Right lung (tissue), 5 donors: ENCODE data around the gene UQCRHL. TPM values are rescaled to one million over a fixed set of nuclear protein-coding genes. Genes with fewer than 3 reads are reported as not detected.

Source experiments
- DNase-seq, 2 donors: peaks; one replicate each; pipeline ENCODE4 v3.0.0-alpha.2; 2013
- polyA plus RNA-seq, 5 donors: library from polyadenylated mRNA; unstranded; fragments of 120-200 nt; gene quantifications; one replicate each; pipeline versions ENCODE4 v1.2.1 to v1.2.3, GENCODE V29; 2013; ENCODE audit warnings: inconsistent platforms in 1 of 5, low replicate concordance in 1 of 5; ENCODE audit not compliant: insufficient read length in 5 of 5, insufficient read depth in 1 of 5

Gene UQCRHL
- polyA plus RNA-seq, 5 donors, result 1.8 to 2.9 (median 2.8) TPM

DNA sequence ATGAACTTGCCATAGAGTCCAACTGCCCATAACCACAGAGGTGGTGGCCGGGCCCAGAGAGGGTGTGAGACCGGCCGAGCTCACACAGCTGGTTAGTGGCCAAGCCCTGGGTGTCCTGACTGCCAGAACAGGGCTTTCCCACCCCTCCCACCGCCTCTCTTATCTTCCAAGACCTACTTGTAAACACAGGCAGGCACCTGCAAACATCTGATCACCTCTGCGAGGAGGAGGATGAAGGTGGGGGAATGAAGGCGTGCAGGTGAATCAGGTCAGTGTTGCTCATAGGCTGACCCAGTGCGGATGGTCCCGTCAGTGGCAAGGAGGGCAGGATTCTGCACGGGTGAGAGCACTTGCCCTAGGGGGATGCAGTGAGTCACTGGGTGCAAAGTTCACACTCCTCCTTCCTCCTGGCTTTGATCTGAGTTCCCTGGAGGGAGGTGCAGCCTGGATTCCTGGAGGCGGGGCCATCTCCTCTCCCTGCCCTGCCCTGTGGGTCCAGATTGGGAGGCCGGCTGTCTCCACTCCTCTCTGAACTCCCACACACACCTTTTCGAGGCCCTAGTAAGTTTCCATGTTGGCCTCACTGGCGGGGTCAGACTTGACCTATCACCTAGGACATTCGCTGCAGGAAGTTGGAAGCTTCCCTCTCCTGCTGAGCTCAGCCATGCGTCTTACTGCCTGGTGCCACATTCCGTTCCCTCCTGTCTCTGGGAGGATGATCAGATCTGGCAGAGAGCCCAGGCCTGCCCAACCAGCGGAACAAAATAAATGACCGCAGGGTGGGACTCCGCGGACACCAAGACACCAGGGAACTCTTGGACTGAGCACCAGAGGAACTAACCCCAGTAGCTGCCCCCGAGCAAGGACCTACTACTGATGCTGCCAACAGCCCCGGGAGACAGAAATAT, 7.3 kb downstream of the UQCRHL start:
- no peak for DNase-seq

DNA sequence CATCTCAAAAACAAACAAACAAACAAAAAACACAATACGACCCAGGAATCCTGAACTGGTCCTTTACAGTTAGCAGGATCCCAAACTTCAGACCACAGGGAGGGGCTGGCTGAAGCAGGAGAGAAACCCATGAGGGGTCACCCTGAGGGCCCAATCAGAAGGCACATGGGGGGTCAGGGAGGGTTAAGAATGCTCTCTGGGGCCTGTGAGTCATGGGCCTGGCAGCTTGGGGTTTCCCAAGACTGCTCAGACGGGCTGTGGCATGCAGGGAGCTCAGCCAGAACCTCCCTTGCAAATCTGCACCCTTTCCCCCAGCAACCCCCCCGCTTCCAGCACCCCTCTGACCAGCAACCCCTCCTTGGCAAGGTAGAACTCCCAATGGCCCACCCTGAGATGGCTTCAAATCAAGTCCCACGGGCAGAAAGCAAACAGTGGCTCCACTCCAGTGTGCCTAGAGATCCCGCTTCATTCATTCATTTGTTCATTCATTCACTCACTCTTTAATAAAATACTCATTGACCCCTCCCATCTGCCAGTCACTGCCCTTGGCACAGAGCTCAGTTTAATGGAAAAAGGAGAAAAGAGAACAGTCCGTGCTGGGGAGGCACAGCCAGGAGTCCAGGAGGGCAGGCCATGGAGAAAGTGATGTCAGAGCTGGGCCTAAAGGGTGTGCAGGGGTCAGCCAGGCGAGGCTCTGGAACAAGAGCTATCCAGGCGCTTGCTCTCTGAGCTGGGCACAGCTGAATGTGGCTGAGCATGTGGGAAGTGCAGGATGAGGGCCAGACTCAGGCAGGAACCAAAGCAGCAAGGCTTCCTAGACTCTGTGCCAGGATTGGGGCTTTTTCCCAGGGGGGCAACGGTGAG, 8.2 kb downstream of the UQCRHL start:
- no peak for DNase-seq

DNA sequence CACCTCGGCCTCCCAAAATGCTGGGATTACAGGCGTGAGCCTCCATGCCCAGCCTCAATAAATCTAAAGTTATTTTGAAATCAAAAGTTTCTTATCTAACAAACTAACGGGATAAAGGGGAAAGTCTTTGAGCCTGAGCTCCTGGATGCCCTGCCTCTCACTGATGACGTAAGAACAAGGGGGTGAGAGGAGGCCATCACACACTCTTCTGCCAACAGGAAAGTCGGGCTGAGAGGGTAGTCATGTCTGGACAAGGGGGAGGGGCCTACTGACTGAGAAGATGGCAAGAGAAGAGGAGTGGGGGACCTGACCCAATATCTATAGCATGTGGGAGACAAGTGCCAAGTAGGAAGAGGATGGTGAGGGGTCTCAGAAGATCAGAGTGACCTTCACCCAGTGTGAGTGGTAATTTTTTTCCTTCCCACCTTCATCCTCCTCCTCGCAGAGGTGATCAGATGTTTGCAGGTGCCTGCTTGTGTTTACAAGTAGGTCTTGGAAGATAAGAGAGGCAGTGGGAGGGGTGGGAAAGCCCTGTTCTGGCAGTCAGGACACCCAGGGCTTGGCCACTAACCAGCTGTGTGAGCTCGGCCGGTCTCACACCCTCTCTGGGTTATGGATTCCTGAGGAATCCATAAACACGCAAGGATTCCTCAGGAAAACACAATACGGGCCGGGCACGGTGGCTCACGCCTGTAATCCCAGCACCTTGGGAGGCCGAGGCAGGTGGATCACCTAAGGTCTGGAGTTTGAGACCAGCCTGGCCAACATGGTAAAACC, 9.6 kb downstream of the UQCRHL start:
- DNase-seq, result no peak

DNA sequence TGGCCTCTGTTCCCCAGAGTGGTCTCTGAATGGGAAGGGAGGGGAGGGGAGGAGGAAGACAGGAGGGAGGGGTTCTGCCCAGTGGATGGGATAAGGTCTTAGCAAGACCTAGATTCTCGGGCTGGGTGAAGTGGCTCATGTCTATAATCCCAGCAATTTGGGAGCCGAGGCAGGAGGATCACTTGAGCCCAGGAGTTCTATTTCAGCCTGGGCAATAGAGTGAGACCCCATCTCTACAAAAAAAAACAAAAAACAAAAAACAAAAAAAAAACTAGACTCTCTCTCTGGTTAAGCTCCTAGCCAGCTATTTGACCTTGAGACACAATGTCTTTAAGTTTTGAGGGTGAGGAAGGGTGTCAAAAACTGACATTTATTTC, 11.4 kb downstream of the UQCRHL start:
- DNase-seq, result no peak

DNA sequence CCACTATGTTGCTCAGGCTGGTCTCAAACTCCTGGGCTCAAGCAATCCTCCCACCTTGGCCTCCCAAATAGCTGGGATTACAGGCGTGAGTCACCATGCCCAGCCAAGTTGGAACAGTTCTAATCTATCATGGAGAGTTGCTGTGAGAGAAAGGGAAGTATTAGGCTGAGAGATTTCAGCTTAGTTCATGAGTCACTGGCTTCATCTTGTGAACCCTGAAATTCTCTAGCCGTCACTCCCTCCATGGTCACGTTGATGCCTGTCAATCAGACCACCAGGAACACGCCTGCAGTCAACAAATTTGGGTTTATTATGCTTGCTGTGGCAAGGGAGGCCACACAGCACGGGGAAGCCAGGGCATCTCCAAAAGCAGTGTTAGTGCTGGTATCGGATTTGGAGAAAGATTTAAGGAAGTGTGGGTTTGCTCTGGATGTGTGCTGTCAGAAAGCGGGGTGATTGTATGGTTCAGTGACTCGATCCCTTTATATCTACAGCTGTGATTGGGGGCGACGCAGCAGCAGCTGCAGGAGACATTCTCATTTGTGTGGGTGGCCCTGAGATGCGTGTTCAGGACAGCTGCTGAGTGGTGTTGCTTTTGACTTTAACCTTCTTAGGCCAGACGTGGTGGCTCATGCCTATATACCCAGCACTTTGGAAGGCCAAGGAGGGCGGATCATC, 18.7 kb downstream of the UQCRHL start:
- DNase-seq, result no peak

DNA sequence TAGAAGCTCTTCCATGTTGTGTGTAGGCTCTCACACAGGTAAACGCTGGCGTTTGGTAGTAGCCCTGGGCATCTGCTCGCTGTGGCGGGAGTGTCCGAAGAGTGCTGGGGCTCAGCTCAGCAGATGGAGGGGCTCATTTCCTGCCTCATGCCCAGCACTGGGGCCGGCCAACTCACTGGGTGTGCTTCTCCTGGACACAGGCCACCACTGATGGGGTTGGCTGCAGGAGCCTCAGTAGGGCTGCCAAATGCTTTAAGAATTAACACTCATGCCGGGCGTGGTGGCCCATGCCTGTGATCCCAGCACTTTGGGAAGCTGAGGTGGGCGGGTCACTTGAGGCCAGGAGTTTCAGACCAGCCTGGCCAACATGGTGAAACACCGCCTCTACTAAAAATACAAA, 20.9 kb downstream of the UQCRHL start:
- DNase-seq, result no peak

DNA sequence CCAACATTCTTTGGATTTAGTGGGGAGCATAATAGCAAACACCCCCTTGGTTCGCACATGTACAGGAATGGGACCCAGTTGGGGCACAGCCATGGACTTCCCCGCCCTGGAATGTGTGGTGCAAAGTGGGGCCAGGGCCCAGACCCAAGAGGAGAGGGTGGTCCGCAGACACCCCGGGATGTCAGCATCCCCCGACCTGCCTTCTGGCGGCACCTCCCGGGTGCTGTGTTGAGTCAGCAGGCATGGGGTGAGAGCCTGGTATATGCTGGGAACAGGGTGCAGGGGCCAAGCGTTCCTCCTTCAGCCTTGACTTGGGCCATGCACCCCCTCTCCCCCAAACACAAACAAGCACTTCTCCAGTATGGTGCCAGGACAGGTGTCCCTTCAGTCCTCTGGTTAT, 21.8 kb downstream of the UQCRHL start:
- DNase-seq, result no peak

DNA sequence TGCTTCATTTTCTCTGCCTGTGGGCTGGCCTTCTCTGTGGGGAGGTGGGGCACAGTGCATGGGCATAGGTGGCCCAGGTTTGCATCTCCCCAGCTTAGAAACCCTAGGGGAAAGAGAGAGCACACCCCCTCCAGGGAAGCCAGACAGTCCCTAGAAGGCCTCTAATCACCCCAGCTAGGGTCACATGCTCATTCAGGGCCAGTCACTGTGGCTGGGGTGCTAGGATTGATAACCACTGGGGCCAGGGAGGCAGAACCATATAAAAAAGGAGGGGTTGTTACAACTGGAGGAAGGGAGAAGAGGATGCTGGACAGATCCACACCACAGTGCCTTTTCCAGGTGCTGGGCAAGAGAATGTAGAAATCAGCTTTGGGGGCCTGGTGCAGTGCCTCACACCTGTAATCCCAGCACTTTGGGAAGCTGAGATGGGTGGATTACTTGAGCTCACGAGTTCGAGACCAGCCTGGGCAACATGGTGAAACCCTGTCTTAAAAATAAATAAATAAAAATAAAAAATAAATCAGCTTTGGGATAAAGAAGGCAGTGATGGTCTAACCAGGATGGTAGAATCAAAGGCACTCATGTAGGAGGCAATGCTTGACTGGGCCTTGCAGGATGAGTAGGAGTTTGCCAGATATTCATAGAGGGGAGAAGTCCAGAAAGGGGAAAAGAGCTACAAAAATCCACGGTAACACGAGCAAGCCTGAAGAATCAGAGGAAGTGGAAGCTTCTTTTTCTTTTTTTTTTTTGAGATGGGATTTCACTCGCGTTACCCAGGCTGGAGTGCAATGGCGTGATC, 29.3 kb downstream of the UQCRHL start:
- DNase-seq, result no peak

DNA sequence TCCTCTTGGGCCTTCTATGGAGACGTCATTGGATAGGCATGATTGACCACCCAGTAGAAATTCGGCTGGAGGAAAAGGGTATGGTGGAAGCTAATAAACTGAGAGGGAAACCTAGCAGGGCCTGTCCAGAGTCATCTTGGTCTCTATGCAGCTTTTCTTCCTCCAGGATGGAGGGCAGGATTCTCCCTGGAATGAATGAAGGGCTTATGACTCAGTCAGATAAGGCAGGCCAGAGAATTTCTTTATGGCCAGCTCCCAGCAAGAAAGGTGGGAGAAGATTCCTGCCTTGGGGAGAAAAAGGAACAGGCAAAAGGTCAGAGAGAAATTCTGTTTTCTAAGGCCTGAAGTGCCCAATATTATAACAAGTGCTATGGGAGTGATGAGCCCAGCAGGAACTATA, 31.7 kb downstream of the UQCRHL start:
- no peak for DNase-seq

DNA sequence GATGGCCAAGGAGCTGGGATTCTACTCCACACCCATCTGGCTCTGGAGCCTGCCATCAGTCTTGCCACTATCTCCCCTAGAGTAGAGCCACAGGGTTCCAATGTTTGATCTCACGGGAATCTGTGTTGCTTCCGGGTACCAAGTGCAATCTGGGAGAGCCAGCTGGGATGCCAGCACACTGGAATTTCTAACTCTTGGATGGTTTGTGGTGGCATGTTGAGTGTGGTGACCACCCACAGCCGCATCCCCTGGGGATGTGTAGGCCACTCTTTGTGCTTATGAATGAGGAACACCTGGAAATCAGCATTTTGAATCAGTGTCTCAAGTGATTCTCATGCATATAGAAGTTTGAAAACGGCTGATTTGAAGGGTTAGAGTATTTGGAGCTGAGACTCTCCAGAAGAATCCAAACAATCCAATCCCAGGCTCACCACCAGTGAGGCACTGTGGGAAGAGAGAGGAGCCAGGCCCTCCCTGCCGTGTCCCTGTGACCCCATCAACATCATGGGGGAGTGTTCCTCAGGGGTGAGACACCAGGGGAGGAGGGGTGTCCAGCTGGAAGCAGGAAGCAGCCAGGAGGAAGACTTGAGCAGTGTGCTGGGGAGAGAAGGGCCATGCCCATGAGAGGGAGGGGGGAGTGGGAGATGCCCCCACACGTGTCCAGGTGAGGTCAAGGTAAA, 35.5 kb downstream of the UQCRHL start:
- DNase-seq, result no peak

DNA sequence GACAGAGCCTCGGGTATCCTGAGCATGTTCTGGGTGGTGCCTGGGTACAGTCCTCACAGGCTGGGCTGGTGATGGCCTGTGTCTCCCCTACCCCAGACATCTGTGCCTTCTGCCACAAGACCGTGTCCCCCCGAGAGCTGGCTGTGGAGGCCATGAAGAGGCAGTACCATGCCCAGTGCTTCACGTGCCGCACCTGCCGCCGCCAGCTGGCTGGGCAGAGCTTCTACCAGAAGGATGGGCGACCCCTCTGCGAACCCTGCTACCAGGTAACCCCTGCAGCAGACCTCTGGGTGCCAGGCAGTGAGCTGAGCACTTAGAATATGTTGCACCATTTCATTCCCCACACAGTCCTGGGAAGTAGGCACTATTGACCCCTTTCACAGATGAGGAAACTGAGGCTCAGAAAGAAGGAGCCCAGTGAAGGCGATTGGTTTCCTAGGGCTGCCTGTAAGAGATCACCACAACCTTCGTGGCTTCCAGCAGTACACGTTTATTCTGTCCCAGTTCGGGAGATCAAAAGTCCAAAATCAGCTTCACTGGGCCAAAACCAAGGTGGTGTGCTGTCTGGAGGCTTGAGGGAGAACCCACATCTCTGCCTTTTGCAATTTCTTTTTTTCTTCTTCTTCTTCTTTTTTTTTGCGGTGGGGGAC, 37.0 kb downstream of the UQCRHL start:
- DNase-seq, result no peak

DNA sequence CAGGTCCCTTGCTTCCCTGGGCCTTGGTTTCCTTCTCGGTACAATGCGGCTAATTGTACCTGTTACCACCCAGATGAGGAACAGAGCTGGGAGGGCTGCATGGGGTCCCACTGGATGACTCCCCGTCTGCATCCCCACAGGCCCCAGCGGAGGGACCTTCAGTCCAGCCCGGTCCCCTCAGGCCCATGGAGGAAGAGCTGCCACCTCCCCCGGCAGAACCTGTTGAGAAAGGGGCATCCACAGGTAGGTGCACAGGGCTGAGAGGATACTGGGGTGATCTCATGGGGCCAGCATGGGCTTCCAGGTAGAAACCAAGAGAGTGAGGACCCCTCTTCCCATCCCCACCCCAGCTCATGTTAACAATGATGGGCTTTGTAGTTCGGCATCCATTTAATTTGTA, 39.1 kb downstream of the UQCRHL start:
- DNase-seq, result no peak

DNA sequence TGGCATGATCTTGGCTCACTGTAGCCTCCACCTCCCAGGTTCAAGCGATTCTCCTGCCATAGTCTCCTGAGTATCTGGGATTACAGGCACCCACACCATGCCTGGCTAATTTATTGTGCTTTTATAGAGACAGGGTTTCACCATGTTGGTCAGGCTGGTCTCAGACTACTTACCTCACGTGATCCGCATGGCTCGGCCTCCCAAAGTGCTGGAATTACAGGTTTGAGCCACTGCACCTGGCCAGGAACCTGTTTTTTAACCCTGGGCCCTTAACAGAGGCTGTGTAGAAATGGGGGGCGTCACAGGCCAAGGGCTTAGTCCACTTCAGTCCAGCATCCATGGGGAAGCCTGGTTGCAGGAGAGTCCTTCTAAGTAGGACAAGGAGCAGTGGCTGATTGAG, 39.5 kb downstream of the UQCRHL start:
- DNase-seq, result no peak

DNA sequence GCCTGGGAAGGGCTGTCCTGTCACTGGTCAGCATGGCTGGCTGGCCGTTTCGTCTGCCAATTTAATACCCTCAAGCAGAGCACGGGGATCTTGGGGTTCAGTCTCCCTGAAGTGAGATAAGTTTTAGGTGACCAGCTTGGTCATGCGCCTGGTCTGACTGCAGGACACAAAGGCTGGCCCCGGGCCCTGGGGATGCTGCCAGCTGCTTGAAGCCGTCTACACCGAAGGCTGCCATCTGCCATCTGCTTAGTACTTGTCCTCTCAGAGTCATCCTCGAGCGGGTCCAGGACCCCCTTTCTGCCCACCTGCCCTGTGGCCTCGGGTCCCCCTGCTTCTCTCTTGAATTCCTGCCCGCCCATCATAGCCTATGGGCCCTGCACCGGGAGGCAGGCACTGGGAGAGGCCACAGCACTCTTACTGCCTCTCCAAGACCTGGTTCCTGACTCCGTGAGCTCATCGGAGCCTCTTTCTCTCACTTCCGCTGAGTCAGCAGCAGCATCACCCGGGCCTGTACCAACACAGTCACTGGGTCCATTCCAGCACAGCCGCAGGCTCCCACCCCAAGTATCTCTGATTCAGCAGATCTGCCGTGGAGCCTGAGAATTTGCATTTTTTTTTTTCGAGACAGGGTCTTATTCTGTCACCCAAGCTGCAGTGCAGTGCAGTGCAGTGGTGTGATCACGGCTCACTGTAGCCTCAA, 41.8 kb downstream of the UQCRHL start:
- DNase-seq, result no peak

DNA sequence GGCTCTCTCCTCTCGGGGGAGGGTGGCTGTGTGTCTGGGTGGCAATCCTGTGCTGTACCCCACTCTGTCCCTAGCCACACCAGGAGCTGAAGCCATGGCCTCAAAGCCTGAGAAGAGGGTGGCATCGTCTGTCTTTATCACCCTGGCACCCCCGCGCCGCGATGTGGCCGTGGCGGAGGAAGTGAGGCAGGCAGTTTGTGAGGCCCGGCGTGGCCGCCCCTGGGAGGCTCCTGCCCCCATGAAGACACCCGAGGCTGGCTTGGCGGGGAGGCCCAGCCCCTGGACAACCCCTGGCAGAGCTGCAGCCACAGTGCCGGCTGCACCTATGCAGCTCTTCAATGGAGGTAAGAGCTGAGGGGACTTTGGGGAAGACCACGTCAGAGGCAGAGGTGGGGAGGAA, 42.6 kb downstream of the UQCRHL start:
- DNase-seq, result no peak

DNA sequence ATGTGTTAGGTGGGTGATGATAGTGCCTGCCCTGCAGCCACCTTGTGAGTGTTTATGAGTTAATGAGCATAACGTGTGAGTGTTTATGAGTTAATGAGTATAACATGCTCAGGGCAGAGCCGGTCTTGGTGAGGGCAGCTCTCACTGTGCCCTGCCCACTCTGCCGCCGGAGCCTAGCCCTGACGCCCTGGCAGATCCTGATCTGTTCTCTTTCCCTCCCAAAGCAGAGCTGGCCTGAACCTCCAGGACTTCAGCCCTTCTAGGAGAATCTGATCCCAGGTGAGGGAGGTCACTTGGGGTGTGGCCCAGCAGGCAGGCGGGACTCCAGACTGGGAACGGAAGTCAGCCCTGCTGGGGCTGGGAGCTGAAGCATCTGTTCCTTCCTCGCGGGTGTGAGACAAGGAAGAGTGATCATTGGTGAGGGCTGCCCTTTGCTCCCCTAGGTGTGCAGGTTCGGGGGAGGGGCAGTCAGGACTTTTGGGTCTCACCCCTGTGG, 43.1 kb downstream of the UQCRHL start:
- DNase-seq, result no peak

DNA sequence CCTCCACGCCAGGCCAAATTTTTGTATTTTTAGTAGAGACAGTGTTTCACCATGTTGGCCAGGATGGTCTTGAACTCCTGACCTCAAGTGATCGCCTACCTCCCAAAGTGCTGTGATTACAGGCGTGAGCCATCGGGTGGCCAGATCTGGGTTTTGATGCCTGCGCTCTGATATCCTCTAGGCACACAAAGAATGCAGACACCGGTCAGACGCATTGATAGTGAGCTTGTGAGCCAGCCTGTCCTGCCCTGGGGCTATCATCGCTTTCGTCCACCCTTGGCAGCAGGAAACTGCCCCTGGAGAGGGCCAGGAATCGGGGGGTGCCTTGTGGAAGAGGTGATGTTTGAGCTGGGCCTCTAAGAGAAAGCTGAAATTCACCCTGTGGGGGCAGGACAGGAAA, 44.9 kb downstream of the UQCRHL start:
- DNase-seq, result no peak

DNA sequence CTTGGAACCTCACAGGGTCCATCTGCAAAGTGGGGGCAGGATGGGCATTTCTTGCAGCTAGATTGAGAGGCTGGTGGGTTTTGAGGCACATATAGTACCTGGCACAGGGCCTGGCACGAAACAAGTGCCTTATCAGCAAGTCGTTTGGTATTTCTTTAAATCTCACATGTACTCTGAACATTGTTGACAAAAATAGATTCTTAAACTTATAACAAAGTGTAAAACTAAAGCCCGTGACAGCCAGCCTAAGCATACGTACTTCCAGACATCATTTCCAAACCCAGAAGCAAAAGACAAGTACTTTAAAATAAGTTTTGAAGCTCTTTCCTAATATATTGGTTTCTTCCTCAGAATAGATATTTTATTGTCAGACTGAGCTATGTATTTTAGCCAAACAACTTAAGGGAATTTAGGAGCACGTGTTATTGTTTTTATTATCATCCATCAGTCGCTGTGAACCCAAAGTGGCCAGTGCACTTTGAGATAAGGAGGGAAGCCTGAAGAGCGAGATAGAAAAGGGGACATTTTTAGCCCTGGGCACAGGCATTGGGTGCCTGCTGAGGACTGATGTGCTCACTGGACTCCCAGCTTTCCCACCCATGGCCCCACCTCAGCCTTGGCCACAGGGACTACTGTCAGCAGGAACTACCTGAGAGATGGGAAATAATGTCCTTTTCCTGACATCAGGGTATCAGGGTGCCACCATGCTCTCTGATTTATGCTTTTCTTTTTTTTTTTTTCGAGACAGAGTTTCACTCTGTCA, 45.9 kb downstream of the UQCRHL start:
- DNase-seq, result peak in 1 of 2 donors; percentile 38
